Liver (tissue), 3 donors: ENCODE results near the gene PRAMEF5.

Experiments used
- ATF3 ChIP-seq: IDR thresholded peaks from 2 replicates; pipeline ENCODE4 v1.6.1; 2016; ENCODE audit warnings: antibody characterized with exemption
- CTCF ChIP-seq: fragments of 150-350 bp; IDR thresholded peaks from 2 replicates; pipeline ENCODE4 v1.5.1; 2017; ENCODE audit warnings: improper control_type of control experiment, low read depth, low read length; ENCODE audit not compliant: missing input control
- EGR1 ChIP-seq, 2 donors: IDR thresholded peaks; 2 replicates each; pipeline ENCODE4 v1.6.1; 2016 to 2018; ENCODE audit warnings: antibody characterized with exemption in 2 of 2, low read depth in 2 of 2
- FOXA1 ChIP-seq: IDR thresholded peaks from 2 replicates; pipeline ENCODE4 v1.6.1; 2016; ENCODE audit warnings: antibody characterized with exemption
- GABPA ChIP-seq, 2 donors: IDR thresholded peaks in 1 of 2; conservative IDR thresholded peaks in 1 of 2; 2 replicates each; pipeline ENCODE4 v1.6.1; 2016; ENCODE audit warnings: antibody characterized with exemption in 2 of 2, mild to moderate bottlenecking in 1 of 2, moderate library complexity in 1 of 2
- HNF4G ChIP-seq: IDR thresholded peaks from 2 replicates; pipeline ENCODE4 v1.6.1; 2016; ENCODE audit warnings: antibody characterized with exemption
- MAX ChIP-seq: IDR thresholded peaks from 2 replicates; pipeline ENCODE4 v1.6.1; 2016; ENCODE audit warnings: antibody characterized with exemption
- RAD21 ChIP-seq, 2 donors: IDR thresholded peaks; 2 replicates each; pipeline ENCODE4 v1.6.1; 2016; ENCODE audit warnings: antibody characterized with exemption in 2 of 2, mild to moderate bottlenecking in 2 of 2
- REST ChIP-seq: IDR thresholded peaks from 2 replicates; pipeline ENCODE4 v1.6.1; 2016; ENCODE audit warnings: antibody characterized with exemption, mild to moderate bottlenecking
- RXRA ChIP-seq, 2 donors: IDR thresholded peaks; 2 replicates each; pipeline ENCODE4 v1.6.1; 2017 to 2018; ENCODE audit warnings: antibody characterized with exemption in 2 of 2, mild to moderate bottlenecking in 1 of 2
- SP1 ChIP-seq: IDR thresholded peaks from 2 replicates; pipeline ENCODE4 v1.6.1; 2018; ENCODE audit warnings: antibody characterized with exemption, mild to moderate bottlenecking
- TAF1 ChIP-seq: conservative IDR thresholded peaks from 2 replicates; pipeline ENCODE4 v1.6.1; 2016; ENCODE audit warnings: antibody characterized with exemption, mild to moderate bottlenecking
- YY1 ChIP-seq: IDR thresholded peaks from 2 replicates; pipeline ENCODE4 v1.6.1; 2016; ENCODE audit warnings: antibody characterized with exemption, mild to moderate bottlenecking
- donor health status: healthy.
- donor health status: healthy.

GRCh38 chr1:13224480-13225060 lies 29.4 kb upstream of the PRAMEF5 start:
- no peak for TF ChIP-seq GABPA (IDR thresholded peaks at IDR 0.05 in 1 of 2, conservative IDR thresholded peaks at IDR 0.05 in 1 of 2)
- no peak for TF ChIP-seq CTCF
- TF ChIP-seq REST, result no peak
- no peak for TF ChIP-seq TAF1
- no peak for TF ChIP-seq EGR1 (IDR thresholded peaks at IDR 0.05; ENCODE audit: low read depth in 2 of 2)
- TF ChIP-seq MAX, result no peak
- no peak for TF ChIP-seq YY1
- no peak for TF ChIP-seq SP1
- no peak for TF ChIP-seq RAD21 (IDR thresholded peaks at IDR 0.05)
- TF ChIP-seq FOXA1, result no peak
- no peak for TF ChIP-seq HNF4G
- no peak for TF ChIP-seq ATF3
- no peak for TF ChIP-seq RXRA (IDR thresholded peaks at IDR 0.05)
